Measurements from ENCODE around the gene EIPR1.

Gene EIPR1

GRCh38 chr2:3257166-3257565 is 120.5 kb downstream of the EIPR1 start:
- Histone ChIP-seq H3K27me3 (ENCODE audit: insufficient read depth, low read length) (no peaks in the 10 kb centered on the region), H2BK5ac (ENCODE audit: low read depth, low read length, poor library complexity) (no peak overlapping the region), H3K23ac (ENCODE audit: low read length) (no peak overlapping the region), H3K18ac (ENCODE audit: low read length) (no peak overlapping the region), H3K4me2 (ENCODE audit: low read length) (no peak overlapping the region), H2AK5ac (ENCODE audit: low read length) (no peak overlapping the region), H3K9me3 (ENCODE audit: insufficient read depth, low read depth, low read length) (peaks cover 2% of the 10 kb centered on the region), H3K36me3 (ENCODE audit: control insufficient read depth in 1 of 2, insufficient read depth in 2 of 2, low read length in 2 of 2) (peaks cover 0 to 6% of the 10 kb centered on the region in 2 experiments), H4K12ac (ENCODE audit: low read depth, low read length) (no peak overlapping the region), H4K91ac (ENCODE audit: low read depth, low read length) (no peak overlapping the region), H2AFZ (ENCODE audit: insufficient read depth, low read length, poor library complexity) (no peak overlapping the region), H3K14ac (ENCODE audit: low read length) (no peak overlapping the region), H3K4ac (ENCODE audit: low read depth, low read length) (no peak overlapping the region), H4K8ac (ENCODE audit: low read depth, low read length) (no peak overlapping the region), H3K4me1 (ENCODE audit: control insufficient read depth in 1 of 2, insufficient read depth in 2 of 2, low read length in 2 of 2) (peaks cover 2 to 5% of the 10 kb centered on the region in 2 experiments), H3K79me2 (ENCODE audit: control insufficient read depth, insufficient read depth, low read length, poor library complexity) (no peaks in the 10 kb centered on the region), H2BK120ac (ENCODE audit: insufficient read depth, low read length, poor library complexity) (no peak overlapping the region), H3K27ac (ENCODE audit: low read depth, low read length) (no peak overlapping the region), H3K9ac (ENCODE audit: low read length) (no peak overlapping the region), H3K79me1 (ENCODE audit: low read length) (no peaks in the 10 kb centered on the region), H2BK12ac (ENCODE audit: low read length) (no peak overlapping the region), H3K4me3 (ENCODE audit: low read depth, low read length) (no peak overlapping the region)
- peak; percentile 85 to 90 for DNase-seq
- no CpG with 5 or more reads among the region's 14 CpGs for WGBS (ENCODE audit: extremely low coverage, insufficient coverage, insufficient read length)

- Histone ChIP-seq H3K14ac (ENCODE audit: low read length) (no peak overlapping the region), H3K23ac (ENCODE audit: low read length) (no peak overlapping the region), H2BK12ac (ENCODE audit: low read length) (no peak overlapping the region), H3K79me2 (ENCODE audit: control insufficient read depth, insufficient read depth, low read length, poor library complexity) (no peaks in the 10 kb centered on the region), H2AK5ac (ENCODE audit: low read length) (no peak overlapping the region), H3K18ac (ENCODE audit: low read length) (no peak overlapping the region), H3K9ac (ENCODE audit: low read length) (no peak overlapping the region), H3K4me3 (ENCODE audit: low read depth, low read length) (no peak overlapping the region), H3K9me3 (ENCODE audit: insufficient read depth, low read depth, low read length) (peaks cover 2% of the 10 kb centered on the region), H3K79me1 (ENCODE audit: low read length) (no peaks in the 10 kb centered on the region), H2BK5ac (ENCODE audit: low read depth, low read length, poor library complexity) (no peak overlapping the region), H3K4me1 (ENCODE audit: control insufficient read depth in 1 of 2, insufficient read depth in 2 of 2, low read length in 2 of 2) (peaks cover 2 to 5% of the 10 kb centered on the region in 2 experiments), H2AFZ (ENCODE audit: insufficient read depth, low read length, poor library complexity) (no peak overlapping the region), H3K4ac (ENCODE audit: low read depth, low read length) (no peak overlapping the region), H4K91ac (ENCODE audit: low read depth, low read length) (no peak overlapping the region), H3K27ac (ENCODE audit: low read depth, low read length) (no peak overlapping the region), H3K27me3 (ENCODE audit: insufficient read depth, low read length) (no peaks in the 10 kb centered on the region), H4K12ac (ENCODE audit: low read depth, low read length) (no peak overlapping the region), H4K8ac (ENCODE audit: low read depth, low read length) (no peak overlapping the region), H3K36me3 (ENCODE audit: control insufficient read depth in 1 of 2, insufficient read depth in 2 of 2, low read length in 2 of 2) (peaks cover 0 to 6% of the 10 kb centered on the region in 2 experiments), H3K4me2 (ENCODE audit: low read length) (no peak overlapping the region), H2BK120ac (ENCODE audit: insufficient read depth, low read length, poor library complexity) (no peak overlapping the region)
- peak; percentile 4 to 59 for DNase-seq
- no CpG with 5 or more reads among the region's 13 CpGs for WGBS (ENCODE audit: extremely low coverage, insufficient coverage, insufficient read length)
These were observed 121.0 kb downstream of the EIPR1 start for GRCh38 chr2:3256605-3257004.

DNA sequence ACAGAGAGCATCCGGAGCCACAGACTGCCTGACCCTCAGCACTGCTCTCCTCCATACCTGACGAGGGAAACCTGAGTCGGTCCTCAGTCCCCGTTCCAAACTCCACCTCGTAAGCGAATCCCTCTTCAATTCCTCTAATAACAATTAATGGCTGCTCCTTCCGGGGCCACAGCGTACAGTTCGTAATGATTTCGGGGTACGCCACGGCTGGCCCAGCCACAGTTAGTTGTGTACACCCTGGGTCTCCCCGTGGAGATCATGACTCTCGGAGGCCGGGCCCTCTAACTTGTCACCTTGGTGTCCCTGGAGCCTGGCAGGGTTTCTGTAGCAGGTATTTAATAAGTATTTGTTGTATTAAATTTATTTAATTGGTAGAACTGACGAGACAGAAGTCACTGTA is 121.5 kb downstream of the EIPR1 start:
- Histone ChIP-seq H3K4me3 (ENCODE audit: low read depth, low read length) (no peak overlapping the region), H3K4me2 (ENCODE audit: low read length) (no peak overlapping the region), H4K12ac (ENCODE audit: low read depth, low read length) (no peak overlapping the region), H3K9me3 (ENCODE audit: insufficient read depth, low read depth, low read length) (peaks cover 2% of the 10 kb centered on the region), H3K4me1 (ENCODE audit: control insufficient read depth in 1 of 2, insufficient read depth in 2 of 2, low read length in 2 of 2) (peaks cover 2 to 5% of the 10 kb centered on the region in 2 experiments), H3K27ac (ENCODE audit: low read depth, low read length) (no peak overlapping the region), H3K23ac (ENCODE audit: low read length) (no peak overlapping the region), H2AFZ (ENCODE audit: insufficient read depth, low read length, poor library complexity) (no peak overlapping the region), H3K14ac (ENCODE audit: low read length) (no peak overlapping the region), H3K9ac (ENCODE audit: low read length) (no peak overlapping the region), H3K36me3 (ENCODE audit: control insufficient read depth in 1 of 2, insufficient read depth in 2 of 2, low read length in 2 of 2) (peaks cover 0 to 6% of the 10 kb centered on the region in 2 experiments), H4K91ac (ENCODE audit: low read depth, low read length) (no peak overlapping the region), H3K79me1 (ENCODE audit: low read length) (no peaks in the 10 kb centered on the region), H3K27me3 (ENCODE audit: insufficient read depth, low read length) (no peaks in the 10 kb centered on the region), H3K79me2 (ENCODE audit: control insufficient read depth, insufficient read depth, low read length, poor library complexity) (no peaks in the 10 kb centered on the region), H3K18ac (ENCODE audit: low read length) (no peak overlapping the region), H2BK120ac (ENCODE audit: insufficient read depth, low read length, poor library complexity) (no peak overlapping the region), H3K4ac (ENCODE audit: low read depth, low read length) (no peak overlapping the region), H2BK12ac (ENCODE audit: low read length) (no peak overlapping the region), H2BK5ac (ENCODE audit: low read depth, low read length, poor library complexity) (no peak overlapping the region), H2AK5ac (ENCODE audit: low read length) (no peak overlapping the region), H4K8ac (ENCODE audit: low read depth, low read length) (no peak overlapping the region)
- no CpG with 5 or more reads among the region's 16 CpGs for WGBS (ENCODE audit: extremely low coverage, insufficient coverage, insufficient read length)
- DNase-seq: no peak

DNA sequence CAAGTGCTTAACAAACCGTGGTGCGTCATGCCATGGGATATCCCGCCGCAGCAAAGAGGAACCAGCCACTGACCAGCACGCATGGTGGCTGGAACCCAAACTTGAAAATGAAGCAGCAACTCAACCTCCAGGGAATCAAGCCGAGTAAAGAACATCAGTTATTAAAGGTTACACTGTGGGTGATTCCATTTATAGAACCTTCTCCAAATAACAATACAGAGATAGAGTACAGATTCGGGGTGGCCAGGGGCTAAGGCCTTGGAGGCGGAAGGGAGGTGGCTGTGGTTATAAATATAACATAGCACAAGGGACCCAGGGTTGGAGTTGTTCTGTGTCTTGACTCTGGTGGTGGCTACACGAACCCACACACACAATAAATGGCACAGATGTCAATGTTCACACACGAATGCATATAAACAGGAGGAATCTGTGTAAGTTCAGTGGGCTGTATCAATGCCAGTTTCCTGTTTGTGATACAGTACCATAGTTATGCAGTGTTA is 123.1 kb downstream of the EIPR1 start:
- Histone ChIP-seq H4K8ac (ENCODE audit: low read depth, low read length) (no peak overlapping the region), H3K27ac (ENCODE audit: low read depth, low read length) (no peak overlapping the region), H4K91ac (ENCODE audit: low read depth, low read length) (no peak overlapping the region), H2AK5ac (ENCODE audit: low read length) (no peak overlapping the region), H3K4me1 (ENCODE audit: control insufficient read depth in 1 of 2, insufficient read depth in 2 of 2, low read length in 2 of 2) (peaks cover 2 to 5% of the 10 kb centered on the region in 2 experiments), H3K27me3 (ENCODE audit: insufficient read depth, low read length) (no peaks in the 10 kb centered on the region), H2BK12ac (ENCODE audit: low read length) (no peak overlapping the region), H3K9ac (ENCODE audit: low read length) (no peak overlapping the region), H3K36me3 (ENCODE audit: control insufficient read depth in 1 of 2, insufficient read depth in 2 of 2, low read length in 2 of 2) (peaks cover 2 to 6% of the 10 kb centered on the region in 2 experiments), H2BK5ac (ENCODE audit: low read depth, low read length, poor library complexity) (no peak overlapping the region), H3K18ac (ENCODE audit: low read length) (no peak overlapping the region), H3K79me2 (ENCODE audit: control insufficient read depth, insufficient read depth, low read length, poor library complexity) (no peaks in the 10 kb centered on the region), H3K4me3 (ENCODE audit: low read depth, low read length) (no peak overlapping the region), H3K9me3 (ENCODE audit: insufficient read depth, low read depth, low read length) (peaks cover 9% of the 10 kb centered on the region), H3K23ac (ENCODE audit: low read length) (no peak overlapping the region), H3K79me1 (ENCODE audit: low read length) (no peaks in the 10 kb centered on the region), H4K12ac (ENCODE audit: low read depth, low read length) (no peak overlapping the region), H2BK120ac (ENCODE audit: insufficient read depth, low read length, poor library complexity) (no peak overlapping the region), H3K4me2 (ENCODE audit: low read length) (no peak overlapping the region), H3K14ac (ENCODE audit: low read length) (no peak overlapping the region), H2AFZ (ENCODE audit: insufficient read depth, low read length, poor library complexity) (no peak overlapping the region), H3K4ac (ENCODE audit: low read depth, low read length) (no peak overlapping the region)
- DNase-seq: no peak
- no CpG with 5 or more reads among the region's 10 CpGs for WGBS (ENCODE audit: extremely low coverage, insufficient coverage, insufficient read length)
